K562 (cell line): ENCODE results near the gene CYB5D1. TPM values are rescaled to one million over a fixed set of nuclear protein-coding genes. Genes with fewer than 3 reads are reported as not detected.

Source experiments
- KAT7 ChIP-seq: sonication (generic); formaldehyde crosslinking; IDR thresholded peaks from 2 replicates; pipeline ENCODE4 v1.8.0; 2022; ENCODE audit warnings: missing genetic modification reagents, mild to moderate bottlenecking, borderline replicate concordance
- KLF1 ChIP-seq: fragments of 450-650 bp; IDR thresholded peaks from 2 replicates; pipeline ENCODE4 v1.6.1; 2016; ENCODE audit warnings: missing genetic modification characterization, missing compliant biosample characterization
- MEIS2 ChIP-seq: fragments of 450-650 bp; IDR thresholded peaks from 2 replicates; pipeline ENCODE4 v1.6.1; 2014; ENCODE audit warnings: mild to moderate bottlenecking; ENCODE audit not compliant: partially characterized antibody
- NFE2 ChIP-seq: IDR thresholded peaks from 2 replicates; pipeline ENCODE4 v1.6.1; 2014; ENCODE audit warnings: antibody characterized with exemption, low read depth
- ZBTB1 ChIP-seq: sonication (generic); formaldehyde crosslinking; IDR thresholded peaks from 2 replicates; pipeline ENCODE4 v1.8.1; 2023; ENCODE audit warnings: missing genetic modification reagents, low read depth, mild to moderate bottlenecking, borderline replicate concordance
- ZEB2 ChIP-seq: fragments of 450-650 bp; IDR thresholded peaks from 2 replicates; pipeline ENCODE4 v1.6.1; 2016
- polyA plus RNA-seq, 8 experiments: library from polyadenylated mRNA; depleted of rRNA in 4 of 8; stranded (reverse) in 5 of 8; unstranded in 3 of 8; fragments of >200 nt; fragmentation: Nextera tagmentation in 2 of 8; fragmentation: Illumina TruSeq in 1 of 8; extraction: Ambion mirVana in 2 of 8; extraction: Trizol in 1 of 8; gene quantifications; 2 replicates each; pipeline versions ENCODE4 v1.2.1 to v1.2.3, GENCODE V29; 2011 to 2014; ENCODE audit warnings: inconsistent platforms in 1 of 8, missing spikeins in 1 of 8
- total RNA-seq, 7 experiments: library from RNA; depleted of rRNA in 6 of 7; stranded (reverse); fragments of >200 nt in 6 of 7; fragmentation: Illumina TruSeq in 2 of 7; extraction: Trizol in 2 of 7; gene quantifications; 2 replicates each; pipeline versions ENCODE4 v1.2.1 to v1.2.3, GENCODE V29; 2011 to 2021; ENCODE audit warnings: low replicate concordance in 1 of 7
- TF ChIP-seq, protein P1 (sequence below): fragments of 250-450 bp; sonication (Bioruptor Pico); IDR thresholded peaks from 2 replicates; pipeline ENCODE4 v1.4.0; 2020; ENCODE audit warnings: mild to moderate bottlenecking, moderate library complexity
- TF ChIP-seq, protein P2 (sequence below): conservative IDR thresholded peaks from 2 replicates; pipeline ENCODE4 v1.6.1; 2011; ENCODE audit warnings: low read depth, mild to moderate bottlenecking, low read length; ENCODE audit not compliant: control insufficient read depth
- TF ChIP-seq, protein P3 (sequence below), 3 experiments: fragments of 200-800 bp in 1 of 3; fragments of 250-450 bp in 1 of 3; fragments of 450-650 bp in 1 of 3; sonication (Bioruptor Pico) in 1 of 3; sonication (Bioruptor generic) in 1 of 3; formaldehyde crosslinking in 1 of 3; IDR thresholded peaks; 2 replicates each; pipeline versions ENCODE4 v1.6.1 to v1.8.0; 2016 to 2022; ENCODE audit warnings: mild to moderate bottlenecking in 2 of 3, missing genetic modification characterization in 2 of 3, missing compliant biosample characterization in 1 of 3, moderate library complexity in 1 of 3
- TF ChIP-seq, protein P4 (sequence below), 2 experiments: IDR thresholded peaks; 2 replicates each; pipeline ENCODE4 v1.6.1; 2011; ENCODE audit warnings: borderline replicate concordance in 1 of 2, control low read depth in 1 of 2, low read depth in 1 of 2, low read length in 1 of 2, mild to moderate bottlenecking in 1 of 2, mixed read lengths in 1 of 2, moderate library complexity in 1 of 2; ENCODE audit not compliant: insufficient read depth in 1 of 2, insufficient read length in 1 of 2, poor library complexity in 1 of 2, severe bottlenecking in 1 of 2; ENCODE audit errors: extremely low read depth in 1 of 2
- TF ChIP-seq, protein P5 (sequence below): fragments of 450-650 bp; IDR thresholded peaks from 2 replicates; pipeline ENCODE4 v1.6.1; 2018; ENCODE audit warnings: mild to moderate bottlenecking, low read depth; ENCODE audit not compliant: partially characterized antibody

CYB5D1 gene
- total and polyA plus RNA-seq, 9 of the 15 experiments (the other 6 are each of a cell fraction or from before 2014, with no cell fraction given), result 2.4 to 7.9 (median 5.7) TPM

DNA sequence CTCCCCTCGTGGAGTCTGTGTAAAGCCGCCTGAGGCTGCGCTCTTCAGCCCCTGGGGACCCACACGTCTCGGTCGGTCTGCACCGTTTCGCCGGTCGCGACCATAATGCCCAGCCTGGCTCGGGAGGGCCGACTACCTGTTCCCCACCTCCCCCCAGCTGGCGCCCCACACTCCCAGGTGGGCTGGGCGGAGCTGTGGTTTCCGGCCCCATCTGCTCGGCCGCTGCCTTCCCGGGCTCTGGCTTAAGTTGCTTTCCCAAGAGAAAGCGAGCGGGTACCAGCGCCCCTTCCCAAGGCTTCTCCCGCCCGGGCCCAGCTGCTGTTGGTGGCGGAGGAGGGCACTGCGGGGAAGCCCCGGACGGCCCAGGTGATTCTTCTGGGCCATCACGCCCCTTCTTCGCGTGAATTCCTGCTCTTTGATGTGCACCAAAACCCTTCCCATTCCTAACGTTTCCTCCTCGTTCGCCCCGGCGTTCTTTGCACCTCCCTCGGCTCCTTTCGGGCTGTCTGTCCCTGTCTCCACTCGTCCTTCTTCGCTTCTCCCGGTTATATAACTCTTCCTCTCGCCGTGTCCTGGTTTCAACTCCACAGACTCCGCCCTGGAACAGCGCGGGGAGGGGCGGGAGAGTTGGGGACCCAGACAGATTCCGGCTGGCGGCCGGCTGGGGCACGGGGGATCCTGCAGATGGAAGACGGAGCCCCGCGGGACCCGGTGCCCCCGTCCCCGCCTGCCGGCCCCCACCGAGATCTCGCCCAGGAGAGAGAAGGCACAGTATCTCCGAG is 21.8 kb upstream of the CYB5D1 start (continued):
- TF ChIP-seq, protein P1, sequence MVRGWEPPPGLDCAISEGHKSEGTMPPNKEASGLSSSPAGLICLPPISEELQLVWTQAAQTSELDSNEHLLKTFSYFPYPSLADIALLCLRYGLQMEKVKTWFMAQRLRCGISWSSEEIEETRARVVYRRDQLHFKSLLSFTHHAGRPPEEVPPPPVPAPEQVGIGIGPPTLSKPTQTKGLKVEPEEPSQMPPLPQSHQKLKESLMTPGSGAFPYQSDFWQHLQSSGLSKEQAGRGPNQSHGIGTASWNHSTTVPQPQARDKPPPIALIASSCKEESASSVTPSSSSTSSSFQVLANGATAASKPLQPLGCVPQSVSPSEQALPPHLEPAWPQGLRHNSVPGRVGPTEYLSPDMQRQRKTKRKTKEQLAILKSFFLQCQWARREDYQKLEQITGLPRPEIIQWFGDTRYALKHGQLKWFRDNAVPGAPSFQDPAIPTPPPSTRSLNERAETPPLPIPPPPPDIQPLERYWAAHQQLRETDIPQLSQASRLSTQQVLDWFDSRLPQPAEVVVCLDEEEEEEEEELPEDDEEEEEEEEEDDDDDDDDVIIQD, result no peak
- TF ChIP-seq NFE2 (no peak), KAT7 (no peak), MEIS2 (peak; percentile 6), KLF1 (tag) (no peak), ZEB2 (peak; percentile 77; the same call in 1 of the 2 replicates), ZBTB1 (CRISPR knock-in tag) (no peak)
- TF ChIP-seq, protein P2, sequence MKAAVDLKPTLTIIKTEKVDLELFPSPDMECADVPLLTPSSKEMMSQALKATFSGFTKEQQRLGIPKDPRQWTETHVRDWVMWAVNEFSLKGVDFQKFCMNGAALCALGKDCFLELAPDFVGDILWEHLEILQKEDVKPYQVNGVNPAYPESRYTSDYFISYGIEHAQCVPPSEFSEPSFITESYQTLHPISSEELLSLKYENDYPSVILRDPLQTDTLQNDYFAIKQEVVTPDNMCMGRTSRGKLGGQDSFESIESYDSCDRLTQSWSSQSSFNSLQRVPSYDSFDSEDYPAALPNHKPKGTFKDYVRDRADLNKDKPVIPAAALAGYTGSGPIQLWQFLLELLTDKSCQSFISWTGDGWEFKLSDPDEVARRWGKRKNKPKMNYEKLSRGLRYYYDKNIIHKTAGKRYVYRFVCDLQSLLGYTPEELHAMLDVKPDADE, result no peak
- TF ChIP-seq, protein P3, sequence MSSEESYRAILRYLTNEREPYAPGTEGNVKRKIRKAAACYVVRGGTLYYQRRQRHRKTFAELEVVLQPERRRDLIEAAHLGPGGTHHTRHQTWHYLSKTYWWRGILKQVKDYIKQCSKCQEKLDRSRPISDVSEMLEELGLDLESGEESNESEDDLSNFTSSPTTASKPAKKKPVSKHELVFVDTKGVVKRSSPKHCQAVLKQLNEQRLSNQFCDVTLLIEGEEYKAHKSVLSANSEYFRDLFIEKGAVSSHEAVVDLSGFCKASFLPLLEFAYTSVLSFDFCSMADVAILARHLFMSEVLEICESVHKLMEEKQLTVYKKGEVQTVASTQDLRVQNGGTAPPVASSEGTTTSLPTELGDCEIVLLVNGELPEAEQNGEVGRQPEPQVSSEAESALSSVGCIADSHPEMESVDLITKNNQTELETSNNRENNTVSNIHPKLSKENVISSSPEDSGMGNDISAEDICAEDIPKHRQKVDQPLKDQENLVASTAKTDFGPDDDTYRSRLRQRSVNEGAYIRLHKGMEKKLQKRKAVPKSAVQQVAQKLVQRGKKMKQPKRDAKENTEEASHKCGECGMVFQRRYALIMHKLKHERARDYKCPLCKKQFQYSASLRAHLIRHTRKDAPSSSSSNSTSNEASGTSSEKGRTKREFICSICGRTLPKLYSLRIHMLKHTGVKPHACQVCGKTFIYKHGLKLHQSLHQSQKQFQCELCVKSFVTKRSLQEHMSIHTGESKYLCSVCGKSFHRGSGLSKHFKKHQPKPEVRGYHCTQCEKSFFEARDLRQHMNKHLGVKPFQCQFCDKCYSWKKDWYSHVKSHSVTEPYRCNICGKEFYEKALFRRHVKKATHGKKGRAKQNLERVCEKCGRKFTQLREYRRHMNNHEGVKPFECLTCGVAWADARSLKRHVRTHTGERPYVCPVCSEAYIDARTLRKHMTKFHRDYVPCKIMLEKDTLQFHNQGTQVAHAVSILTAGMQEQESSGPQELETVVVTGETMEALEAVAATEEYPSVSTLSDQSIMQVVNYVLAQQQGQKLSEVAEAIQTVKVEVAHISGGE (CRISPR knock-in tag; IDR thresholded peaks at IDR 0.05), result peak in 1 of 3 experiments; percentile 17; a peak in 1 of 6 replicates
- TF ChIP-seq, protein P4, sequence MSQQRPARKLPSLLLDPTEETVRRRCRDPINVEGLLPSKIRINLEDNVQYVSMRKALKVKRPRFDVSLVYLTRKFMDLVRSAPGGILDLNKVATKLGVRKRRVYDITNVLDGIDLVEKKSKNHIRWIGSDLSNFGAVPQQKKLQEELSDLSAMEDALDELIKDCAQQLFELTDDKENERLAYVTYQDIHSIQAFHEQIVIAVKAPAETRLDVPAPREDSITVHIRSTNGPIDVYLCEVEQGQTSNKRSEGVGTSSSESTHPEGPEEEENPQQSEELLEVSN (IDR thresholded peaks at IDR 0.05; ENCODE audit: borderline replicate concordance in 1 of 2, extremely low read depth in 1 of 2, insufficient read depth in 1 of 2, insufficient read length in 1 of 2, low read depth in 1 of 2, low read length in 1 of 2, poor library complexity in 1 of 2, severe bottlenecking in 1 of 2), result peak in 1 of 2 experiments; percentile 5
- TF ChIP-seq, protein P5, sequence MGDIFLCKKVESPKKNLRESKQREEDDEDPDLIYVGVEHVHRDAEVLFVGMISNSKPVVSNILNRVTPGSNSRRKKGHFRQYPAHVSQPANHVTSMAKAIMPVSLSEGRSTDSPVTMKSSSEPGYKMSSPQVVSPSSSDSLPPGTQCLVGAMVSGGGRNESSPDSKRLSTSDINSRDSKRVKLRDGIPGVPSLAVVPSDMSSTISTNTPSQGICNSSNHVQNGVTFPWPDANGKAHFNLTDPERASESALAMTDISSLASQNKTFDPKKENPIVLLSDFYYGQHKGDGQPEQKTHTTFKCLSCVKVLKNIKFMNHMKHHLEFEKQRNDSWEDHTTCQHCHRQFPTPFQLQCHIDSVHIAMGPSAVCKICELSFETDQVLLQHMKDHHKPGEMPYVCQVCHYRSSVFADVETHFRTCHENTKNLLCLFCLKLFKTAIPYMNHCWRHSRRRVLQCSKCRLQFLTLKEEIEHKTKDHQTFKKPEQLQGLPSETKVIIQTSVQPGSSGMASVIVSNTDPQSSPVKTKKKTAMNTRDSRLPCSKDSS, result no peak
